GM21529 (cell line): ENCODE measurements around the gene MRTFA.
"Not testable (repeated sequence)": the region's sequence is repeated elsewhere in the genome, so short reads cannot be mapped to it uniquely, and the experiment has no call there.

ENCODE experiments used
- ATAC-seq: cut with Tn5 transposase; IDR thresholded peaks from one replicate; pipeline ENCODE4 v1.9.1; 2021; ENCODE audit not compliant: unreplicated experiment

MRTFA gene

GRCh38 chr22:40628354-40629042, 8.0 kb downstream of the MRTFA start:
- no peak for ATAC-seq

GRCh38 chr22:40627612-40628011, 8.9 kb downstream of the MRTFA start:
- no peak for ATAC-seq

GRCh38 chr22:40626851-40627250, 9.7 kb downstream of the MRTFA start:
- ATAC-seq, result no peak

- not testable (repeated sequence) for ATAC-seq
Measured at GRCh38 chr22:40625794-40626193, 10.7 kb downstream of the MRTFA start.

GRCh38 chr22:40625281-40625680, 11.2 kb downstream of the MRTFA start:
- ATAC-seq, result not testable (repeated sequence)

GRCh38 chr22:40624770-40625169, 11.7 kb downstream of the MRTFA start:
- no peak for ATAC-seq

GRCh38 chr22:40621309-40622151, 15.0 kb downstream of the MRTFA start:
- ATAC-seq, result no peak

GRCh38 chr22:40620464-40621046, 16.0 kb downstream of the MRTFA start:
- ATAC-seq, result no peak

GRCh38 chr22:40618400-40618799, 18.1 kb downstream of the MRTFA start:
- no peak for ATAC-seq

- ATAC-seq, result no peak
Measured at GRCh38 chr22:40616578-40616977, 19.9 kb downstream of the MRTFA start.

- no peak for ATAC-seq
Measured at GRCh38 chr22:40613067-40613466, 23.5 kb downstream of the MRTFA start.

GRCh38 chr22:40612291-40612751, 24.2 kb downstream of the MRTFA start:
- ATAC-seq, result no peak

- no peak for ATAC-seq
Measured at GRCh38 chr22:40611606-40612005, 24.9 kb downstream of the MRTFA start.

GRCh38 chr22:40610329-40610850, 26.1 kb downstream of the MRTFA start:
- no peak for ATAC-seq

- ATAC-seq, result no peak
Measured at GRCh38 chr22:40609216-40609615, 27.3 kb downstream of the MRTFA start.

GRCh38 chr22:40607506-40607905, 29.0 kb downstream of the MRTFA start:
- no peak for ATAC-seq

GRCh38 chr22:40606306-40606705, 30.2 kb downstream of the MRTFA start:
- ATAC-seq, result no peak

GRCh38 chr22:40605761-40606160, 30.8 kb downstream of the MRTFA start:
- ATAC-seq, result no peak

GRCh38 chr22:40603088-40603605, 33.4 kb downstream of the MRTFA start:
- ATAC-seq, result no peak

GRCh38 chr22:40602231-40602630, 34.3 kb downstream of the MRTFA start:
- ATAC-seq, result no peak

- no peak for ATAC-seq
Measured at GRCh38 chr22:40599731-40600130, 36.8 kb downstream of the MRTFA start.
